A549 (cell line): ENCODE data around the gene NPAS2.

Source experiments
- CHD2 ChIP-seq: fragments of 150-350 bp; IDR thresholded peaks from 2 replicates; pipeline ENCODE4 v1.6.1; 2014; ENCODE audit warnings: low read length; ENCODE audit not compliant: partially characterized antibody
- ELK1 ChIP-seq: fragments of 150-350 bp; IDR thresholded peaks from 2 replicates; pipeline ENCODE4 v1.6.1; 2014; ENCODE audit warnings: low read depth, mild to moderate bottlenecking, low read length
- JUN ChIP-seq, 2 experiments: fragments of >200 bp; sonication (Bioruptor Twin); formaldehyde crosslinking; IDR thresholded peaks; 2 replicates in 1 of 2; 3 replicates in 1 of 2; pipeline ENCODE4 v1.6.1; 2016 to 2017
- MAX ChIP-seq: IDR thresholded peaks from 2 replicates; pipeline ENCODE4 v1.6.1; 2012
- RCOR1 ChIP-seq: fragments of 150-350 bp; IDR thresholded peaks from 2 replicates; pipeline ENCODE4 v1.6.1; 2014; ENCODE audit warnings: antibody characterized with exemption, low read length, low read depth
- TF ChIP-seq, protein P1 (sequence below): fragments of >200 bp; sonication (Bioruptor Twin); formaldehyde crosslinking; IDR thresholded peaks from 3 replicates; pipeline ENCODE4 v1.5.1; 2016

GRCh38 chr2:100819370-100820272 lies at the start of gene NPAS2:
- TF ChIP-seq, protein P1, sequence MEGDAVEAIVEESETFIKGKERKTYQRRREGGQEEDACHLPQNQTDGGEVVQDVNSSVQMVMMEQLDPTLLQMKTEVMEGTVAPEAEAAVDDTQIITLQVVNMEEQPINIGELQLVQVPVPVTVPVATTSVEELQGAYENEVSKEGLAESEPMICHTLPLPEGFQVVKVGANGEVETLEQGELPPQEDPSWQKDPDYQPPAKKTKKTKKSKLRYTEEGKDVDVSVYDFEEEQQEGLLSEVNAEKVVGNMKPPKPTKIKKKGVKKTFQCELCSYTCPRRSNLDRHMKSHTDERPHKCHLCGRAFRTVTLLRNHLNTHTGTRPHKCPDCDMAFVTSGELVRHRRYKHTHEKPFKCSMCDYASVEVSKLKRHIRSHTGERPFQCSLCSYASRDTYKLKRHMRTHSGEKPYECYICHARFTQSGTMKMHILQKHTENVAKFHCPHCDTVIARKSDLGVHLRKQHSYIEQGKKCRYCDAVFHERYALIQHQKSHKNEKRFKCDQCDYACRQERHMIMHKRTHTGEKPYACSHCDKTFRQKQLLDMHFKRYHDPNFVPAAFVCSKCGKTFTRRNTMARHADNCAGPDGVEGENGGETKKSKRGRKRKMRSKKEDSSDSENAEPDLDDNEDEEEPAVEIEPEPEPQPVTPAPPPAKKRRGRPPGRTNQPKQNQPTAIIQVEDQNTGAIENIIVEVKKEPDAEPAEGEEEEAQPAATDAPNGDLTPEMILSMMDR: no peak
- no peak for TF ChIP-seq RCOR1
- TF ChIP-seq ELK1: no peak
- TF ChIP-seq CHD2: no peak
- TF ChIP-seq JUN (IDR thresholded peaks at IDR 0.05): peak in 1 of 2 experiments; percentile 63; a peak in 3 of 5 replicates
- 0 out of 2 replicates have a peak, but pooled peaks have one; percentile 6 for TF ChIP-seq MAX
